ENCODE data around the gene ENAH. TPM values are rescaled to one million over a fixed set of nuclear protein-coding genes. Genes with fewer than 3 reads are reported as not detected.

ENAH gene
- total and polyA plus RNA-seq, 2 donors (not counting 1 experiment from before 2014, with no cell fraction given), result 1.3 to 1.6 TPM

DNA sequence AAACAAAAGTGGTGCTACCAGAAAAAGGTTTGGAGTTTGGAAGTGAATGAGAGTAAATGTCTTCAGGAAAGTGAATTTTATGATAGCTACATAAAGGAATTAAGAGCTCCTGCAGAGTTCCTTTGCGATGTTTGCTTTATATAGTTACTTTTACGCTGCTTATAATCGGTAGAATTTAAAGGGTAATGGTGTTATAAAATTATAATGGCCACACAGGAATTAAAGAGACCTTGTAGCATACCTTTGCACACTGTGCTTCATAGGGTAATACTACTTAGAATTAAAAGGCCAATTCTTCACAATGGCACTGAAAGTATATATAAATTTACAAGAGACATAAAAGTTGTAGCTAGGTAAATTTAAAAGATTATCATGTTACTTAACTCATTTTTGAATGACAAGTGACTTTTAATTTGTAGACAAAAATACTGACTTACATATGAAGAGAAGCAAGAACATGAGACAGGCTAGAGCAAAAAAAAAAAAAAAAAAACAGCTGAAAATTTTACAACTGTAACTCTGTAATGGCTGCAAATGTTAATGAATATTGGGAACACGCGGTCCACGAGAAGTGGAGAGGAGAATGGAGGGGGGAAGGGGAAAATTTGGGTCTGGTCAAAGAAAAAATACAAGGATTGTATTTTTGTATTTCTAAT, 159.2 kb downstream of the ENAH start:
- intact Hi-C loops (cut with micrococcal nuclease), result no loop called here
- H3K79me2 ChIP-seq (ENCODE audit: control insufficient read depth, insufficient read depth, low read length), result no peaks in the 10 kb centered on the region
- no peaks in the 10 kb centered on the region for H3K36me3 ChIP-seq (replicated peaks in 1 of 2; ENCODE audit: control extremely low read depth in 1 of 2, control insufficient read depth in 1 of 2, extremely low read depth in 1 of 2, insufficient read depth in 2 of 2, low read length in 1 of 2)
- CTCF ChIA-PET, result no interaction called here
- H3K9me3 ChIP-seq (ENCODE audit: control extremely low read depth in 1 of 3, control insufficient read depth in 2 of 3, insufficient read depth in 1 of 3, low read length in 2 of 3), result no peaks in the 10 kb centered on the region
- H3K4me3 Mint-ChIP-seq, result no peak overlapping the region
- DNase-seq, result no peak
- no peak overlapping the region for H3K4me2 ChIP-seq (replicated peaks; ENCODE audit: low read depth, low read length, poor library complexity, severe bottlenecking)
- ATAC-seq (ENCODE audit: low read depth), result no peak
- POLR2A ChIA-PET, result interaction anchor here (0.6 kb wide), 1 partner anchor 68 kb away, joined by 3 read pairs; no protein-coding TSS in a partner anchor
- H3K27ac Mint-ChIP-seq, result no peak overlapping the region
- H3K27me3 Mint-ChIP-seq, result peaks cover 3% of the 10 kb centered on the region
- TF ChIP-seq, protein P1, sequence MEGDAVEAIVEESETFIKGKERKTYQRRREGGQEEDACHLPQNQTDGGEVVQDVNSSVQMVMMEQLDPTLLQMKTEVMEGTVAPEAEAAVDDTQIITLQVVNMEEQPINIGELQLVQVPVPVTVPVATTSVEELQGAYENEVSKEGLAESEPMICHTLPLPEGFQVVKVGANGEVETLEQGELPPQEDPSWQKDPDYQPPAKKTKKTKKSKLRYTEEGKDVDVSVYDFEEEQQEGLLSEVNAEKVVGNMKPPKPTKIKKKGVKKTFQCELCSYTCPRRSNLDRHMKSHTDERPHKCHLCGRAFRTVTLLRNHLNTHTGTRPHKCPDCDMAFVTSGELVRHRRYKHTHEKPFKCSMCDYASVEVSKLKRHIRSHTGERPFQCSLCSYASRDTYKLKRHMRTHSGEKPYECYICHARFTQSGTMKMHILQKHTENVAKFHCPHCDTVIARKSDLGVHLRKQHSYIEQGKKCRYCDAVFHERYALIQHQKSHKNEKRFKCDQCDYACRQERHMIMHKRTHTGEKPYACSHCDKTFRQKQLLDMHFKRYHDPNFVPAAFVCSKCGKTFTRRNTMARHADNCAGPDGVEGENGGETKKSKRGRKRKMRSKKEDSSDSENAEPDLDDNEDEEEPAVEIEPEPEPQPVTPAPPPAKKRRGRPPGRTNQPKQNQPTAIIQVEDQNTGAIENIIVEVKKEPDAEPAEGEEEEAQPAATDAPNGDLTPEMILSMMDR (IDR thresholded peaks at IDR 0.05), result no peak
- no peak for TF ChIP-seq EZH2 (IDR thresholded peaks at IDR 0.05; ENCODE audit: borderline replicate concordance, insufficient read depth, low read depth, low read length, poor library complexity, severe bottlenecking)
- H3K27ac ChIP-seq (ENCODE audit: low read length in 2 of 2), result no peak overlapping the region
- WGBS (ENCODE audit: insufficient coverage), result 100% methylated on average over 3 of the region's 6 CpGs
- no peaks in the 10 kb centered on the region for H4K20me1 ChIP-seq (ENCODE audit: control insufficient read depth, insufficient read depth, low read length, poor library complexity, severe bottlenecking)
- no peaks in the 10 kb centered on the region for H3K9me3 Mint-ChIP-seq (ENCODE audit: insufficient read depth)
- no peak overlapping the region for H3K9ac ChIP-seq (ENCODE audit: low read length)
- no peaks in the 10 kb centered on the region for H3K27me3 ChIP-seq (replicated peaks in 1 of 4; ENCODE audit: control extremely low read depth in 1 of 4, control insufficient read depth in 3 of 4, insufficient read depth in 4 of 4, low read length in 3 of 4)
- peaks cover 7% of the 10 kb centered on the region for H3K4me1 Mint-ChIP-seq
- no peak overlapping the region for H2AFZ ChIP-seq (ENCODE audit: insufficient read depth, low read depth, low read length, poor library complexity, severe bottlenecking)
- H3K4me1 ChIP-seq (ENCODE audit: control insufficient read depth in 2 of 2, insufficient read depth in 2 of 2, low read length in 2 of 2), result peaks cover 0 to 9% of the 10 kb centered on the region in 2 donors
- H3K4me3 ChIP-seq (ENCODE audit: control extremely low read depth in 1 of 5, extremely low read depth in 1 of 5, insufficient read depth in 1 of 5, low read depth in 2 of 5, low read length in 4 of 5), result no peak overlapping the region

DNA sequence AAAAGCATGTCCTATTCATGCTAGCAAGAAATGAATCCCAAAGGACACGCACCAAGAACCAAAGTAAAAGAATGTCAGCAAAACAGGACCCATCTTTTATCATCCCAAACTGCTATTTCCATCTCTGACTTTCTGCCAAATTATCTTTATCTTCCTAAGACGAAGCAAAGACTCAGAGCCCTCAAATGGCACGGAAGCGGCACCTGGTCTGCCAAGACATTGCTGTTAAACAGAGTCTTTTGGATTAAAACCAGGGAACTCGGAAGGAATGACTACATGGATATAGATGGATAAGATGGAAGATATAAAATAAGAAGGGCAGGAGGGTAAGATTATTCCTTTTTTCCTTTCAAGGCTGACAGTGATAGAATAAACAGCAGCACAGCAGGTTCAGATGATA, 164.2 kb downstream of the ENAH start:
- no peak for ATAC-seq (ENCODE audit: low read depth)
- ChIA-PET CTCF (interaction anchor here (1.0 to 3.6 kb wide), 2 partner anchors 7 to 10 kb away, joined by 4 to 19 read pairs; no protein-coding TSS in a partner anchor), POLR2A (no interaction called here)
- H3K4me1 ChIP-seq (ENCODE audit: control insufficient read depth in 2 of 2, insufficient read depth in 2 of 2, low read length in 2 of 2), result no peaks in the 10 kb centered on the region
- no peaks in the 10 kb centered on the region for H3K27me3 ChIP-seq (replicated peaks in 1 of 4; ENCODE audit: control extremely low read depth in 1 of 4, control insufficient read depth in 3 of 4, insufficient read depth in 4 of 4, low read length in 3 of 4)
- no peaks in the 10 kb centered on the region for H3K36me3 ChIP-seq (replicated peaks in 1 of 2; ENCODE audit: control extremely low read depth in 1 of 2, control insufficient read depth in 1 of 2, extremely low read depth in 1 of 2, insufficient read depth in 2 of 2, low read length in 1 of 2)
- H3K4me3 ChIP-seq (ENCODE audit: control extremely low read depth in 1 of 5, extremely low read depth in 1 of 5, insufficient read depth in 1 of 5, low read depth in 2 of 5, low read length in 4 of 5), result no peak overlapping the region
- Mint-ChIP-seq H3K4me1 (no peaks in the 10 kb centered on the region), H3K27me3 (peaks cover 3% of the 10 kb centered on the region), H3K4me3 (no peak overlapping the region), H3K27ac (no peak overlapping the region), H3K9me3 (ENCODE audit: insufficient read depth) (no peaks in the 10 kb centered on the region)
- H3K27ac ChIP-seq (ENCODE audit: low read length in 2 of 2), result no peak overlapping the region
- H3K4me2 ChIP-seq (replicated peaks; ENCODE audit: low read depth, low read length, poor library complexity, severe bottlenecking), result no peak overlapping the region
- no peak for DNase-seq
- TF ChIP-seq EZH2 (IDR thresholded peaks at IDR 0.05; ENCODE audit: borderline replicate concordance, insufficient read depth, low read depth, low read length, poor library complexity, severe bottlenecking), result no peak
- TF ChIP-seq, protein P1 (IDR thresholded peaks at IDR 0.05), result no peak
- no peaks in the 10 kb centered on the region for H3K9me3 ChIP-seq (ENCODE audit: control extremely low read depth in 1 of 3, control insufficient read depth in 2 of 3, insufficient read depth in 1 of 3, low read length in 2 of 3)
- intact Hi-C loops (cut with micrococcal nuclease), result no loop called here
- WGBS (ENCODE audit: insufficient coverage), result 100% methylated on average over 4 of the region's 5 CpGs
- no peaks in the 10 kb centered on the region for H3K79me2 ChIP-seq (ENCODE audit: control insufficient read depth, insufficient read depth, low read length)
- H4K20me1 ChIP-seq (ENCODE audit: control insufficient read depth, insufficient read depth, low read length, poor library complexity, severe bottlenecking), result no peaks in the 10 kb centered on the region
- H3K9ac ChIP-seq (ENCODE audit: low read length), result no peak overlapping the region
- H2AFZ ChIP-seq (ENCODE audit: insufficient read depth, low read depth, low read length, poor library complexity, severe bottlenecking), result no peak overlapping the region

All from B cell (primary cell).